Measurements from ENCODE around the gene SMYD1.
A peak's percentile ranks its signal among the peaks of the same experiment; 100 is the strongest.

The SMYD1 gene

GRCh38 chr2:88147145-88147544 lies 79.5 kb downstream of the SMYD1 start:
- no peak for DNase-seq

- DNase-seq = no peak
Measured at GRCh38 chr2:88148929-88149438, 81.4 kb downstream of the SMYD1 start.

GRCh38 chr2:88159481-88159880 lies 91.9 kb downstream of the SMYD1 start:
- DNase-seq = no peak

GRCh38 chr2:88159955-88160415 lies 92.4 kb downstream of the SMYD1 start:
- peak; percentile 44 for DNase-seq

GRCh38 chr2:88160517-88160916 lies 92.9 kb downstream of the SMYD1 start:
- no peak for DNase-seq

- DNase-seq = no peak
Measured at GRCh38 chr2:88161446-88162244, 94.0 kb downstream of the SMYD1 start.

Data from activated T-cell treated with anti-CD3 and anti-CD28 coated beads for 4 hours (primary cell).